WTC11 (cell line): ENCODE results near the gene LRRC51. TPM values are rescaled to one million over a fixed set of nuclear protein-coding genes. Genes with fewer than 3 reads are reported as not detected.

Source experiments
- ATAC-seq: fragments of 200-7000 bp; cut with Tn5 transposase; 2 replicates; pipeline ENCODE4 v1.10.0; 2021; ENCODE audit warnings: mild to moderate bottlenecking, moderate library complexity
- CTCF ChIA-PET: fragments of 300-600 bp; sonication (Branson Sonifier 250); formaldehyde crosslinking; loops from one replicate; lab custom pipeline; 2021; ENCODE audit warnings: antibody characterized with exemption; lab: Charles Lee
- POLR2A ChIA-PET: fragments of 350-600 bp; sonication (Branson Sonifier 250); formaldehyde crosslinking; loops from one replicate; lab custom pipeline; 2021; ENCODE audit warnings: antibody characterized with exemption; lab: Charles Lee
- DNase-seq: peaks from one replicate; pipeline ENCODE4 v3.0.0; 2021; ENCODE audit warnings: low spot score
- H3K27ac Mint-ChIP-seq: 2 replicates; pipeline ENCODE4 v1.8.0; 2021; ENCODE audit warnings: mixed read lengths
- H3K27me3 Mint-ChIP-seq: 2 replicates; pipeline ENCODE4 v1.8.0; 2021; ENCODE audit warnings: low read depth, mild to moderate bottlenecking, moderate library complexity, mixed read lengths
- H3K36me3 Mint-ChIP-seq: 2 replicates; pipeline ENCODE4 v1.8.0; 2021; ENCODE audit warnings: mixed read lengths
- H3K4me1 Mint-ChIP-seq: 2 replicates; pipeline ENCODE4 v1.8.0; 2022; ENCODE audit warnings: mixed read lengths
- H3K4me3 Mint-ChIP-seq: 2 replicates; pipeline ENCODE4 v1.8.0; 2021; ENCODE audit warnings: mild to moderate bottlenecking, moderate library complexity, mixed read lengths
- H3K9me3 Mint-ChIP-seq: 2 replicates; pipeline ENCODE4 v1.8.0; 2021; ENCODE audit warnings: mixed read lengths
- AFF4 ChIP-seq: sonication (generic); formaldehyde crosslinking; IDR thresholded peaks from 2 replicates; pipeline ENCODE4 v1.8.1; 2023; ENCODE audit warnings: mild to moderate bottlenecking, missing genetic modification reagents, borderline replicate concordance
- ATF1 ChIP-seq: sonication (generic); formaldehyde crosslinking; IDR thresholded peaks from 2 replicates; pipeline ENCODE4 v1.8.1; 2023; ENCODE audit warnings: mild to moderate bottlenecking, moderate library complexity, missing genetic modification reagents
- ATF3 ChIP-seq: sonication (generic); formaldehyde crosslinking; conservative IDR thresholded peaks from 2 replicates; pipeline ENCODE4 v1.8.1; 2022; ENCODE audit warnings: mild to moderate bottlenecking, missing genetic modification reagents
- E2F1 ChIP-seq: sonication (generic); formaldehyde crosslinking; IDR thresholded peaks from 2 replicates; pipeline ENCODE4 v1.8.0; 2022; ENCODE audit warnings: mild to moderate bottlenecking, missing genetic modification reagents
- E2F4 ChIP-seq: sonication (generic); formaldehyde crosslinking; IDR thresholded peaks from 2 replicates; pipeline ENCODE4 v1.8.1; 2022; ENCODE audit warnings: low read depth, mild to moderate bottlenecking, moderate library complexity, missing genetic modification reagents, borderline replicate concordance
- E2F5 ChIP-seq: sonication (generic); formaldehyde crosslinking; IDR thresholded peaks from 2 replicates; pipeline ENCODE4 v1.8.1; 2022; ENCODE audit warnings: mild to moderate bottlenecking, moderate library complexity, missing genetic modification reagents
- EMX1 ChIP-seq: fragments of 250-450 bp; sonication (Bioruptor Pico); IDR thresholded peaks from 2 replicates; pipeline ENCODE4 v1.8.0; 2021; ENCODE audit warnings: mild to moderate bottlenecking
- ERG ChIP-seq: fragments of 250-450 bp; sonication (Bioruptor Pico); IDR thresholded peaks from 2 replicates; pipeline ENCODE4 v1.8.0; 2021; ENCODE audit warnings: mild to moderate bottlenecking
- JAZF1 ChIP-seq: fragments of 250-450 bp; sonication (Bioruptor Pico); IDR thresholded peaks from 2 replicates; pipeline ENCODE4 v1.9.0; 2021; ENCODE audit warnings: moderate library complexity, mild to moderate bottlenecking, inconsistent platforms
- KAT7 ChIP-seq: sonication (generic); formaldehyde crosslinking; IDR thresholded peaks from 2 replicates; pipeline ENCODE4 v1.8.1; 2023; ENCODE audit warnings: missing genetic modification reagents, mild to moderate bottlenecking, borderline replicate concordance
- MXD4 ChIP-seq: fragments of 250-450 bp; sonication (Bioruptor Pico); IDR thresholded peaks from 2 replicates; pipeline ENCODE4 v1.8.0; 2021; ENCODE audit warnings: mild to moderate bottlenecking, moderate library complexity, borderline replicate concordance
- RELA ChIP-seq: sonication (generic); formaldehyde crosslinking; IDR thresholded peaks from 2 replicates; pipeline ENCODE4 v1.8.1; 2022; ENCODE audit warnings: missing genetic modification reagents, mild to moderate bottlenecking, borderline replicate concordance
- SOX15 ChIP-seq: fragments of 250-450 bp; sonication (Bioruptor Pico); IDR thresholded peaks from 2 replicates; pipeline ENCODE4 v1.9.0; 2021; ENCODE audit warnings: mild to moderate bottlenecking
- ZNF232 ChIP-seq: sonication (generic); formaldehyde crosslinking; IDR thresholded peaks from 2 replicates; pipeline ENCODE4 v1.8.0; 2022; ENCODE audit warnings: mild to moderate bottlenecking, missing genetic modification reagents
- ZNF425 ChIP-seq: fragments of 250-450 bp; sonication (Bioruptor Pico); conservative IDR thresholded peaks from 2 replicates; pipeline ENCODE4 v1.9.0; 2021; ENCODE audit warnings: mild to moderate bottlenecking
- ZNF532 ChIP-seq: fragments of 250-450 bp; sonication (Bioruptor Pico); IDR thresholded peaks from 2 replicates; pipeline ENCODE4 v1.9.0; 2021; ENCODE audit warnings: mild to moderate bottlenecking, borderline replicate concordance
- ZNF671 ChIP-seq: fragments of 250-450 bp; sonication (Bioruptor Pico); IDR thresholded peaks from 2 replicates; pipeline ENCODE4 v1.8.0; 2021; ENCODE audit warnings: mild to moderate bottlenecking
- total RNA-seq: library from RNA; stranded (reverse); gene quantifications from 3 replicates; pipeline ENCODE4 v1.2.3, GENCODE V29; 2021

The LRRC51 gene
- total RNA-seq, 1 experiment from 2014 or later, result 5.3 TPM

GRCh38 chr11:72075756-72076155 is 4.9 kb upstream of the LRRC51 start:
- peaks cover 7% of the 10 kb centered on the region; the same call in 1 of the 2 replicates for H3K36me3 Mint-ChIP-seq
- ATAC-seq, result no peak
- DNase-seq, result no peak
- no peaks in the 10 kb centered on the region for H3K27me3 Mint-ChIP-seq
- no peak overlapping the region for H3K4me3 Mint-ChIP-seq
- H3K27ac Mint-ChIP-seq, result peak overlapping the region; percentile 60
- TF ChIP-seq E2F4 (CRISPR knock-in tag), result no peak
- TF ChIP-seq MXD4 (CRISPR knock-in tag), result no peak
- no peak for TF ChIP-seq ZNF232 (CRISPR knock-in tag)
- no peak for TF ChIP-seq ZNF671
- TF ChIP-seq ERG, result no peak
- TF ChIP-seq JAZF1 (CRISPR knock-in tag), result no peak
- TF ChIP-seq KAT7 (CRISPR knock-in tag), result no peak
- no peak for TF ChIP-seq ATF1
- POLR2A ChIA-PET, result no interaction called here
- CTCF ChIA-PET, result interaction anchor here (1.0 to 4.5 kb wide), 9 partner anchors 9 to 60 kb away, joined by 3 to 26 read pairs (median 6); no protein-coding TSS in a partner anchor
- H3K4me1 Mint-ChIP-seq, result peaks cover 36% of the 10 kb centered on the region
- no peaks in the 10 kb centered on the region for H3K9me3 Mint-ChIP-seq

GRCh38 chr11:72078477-72078876 is 2.2 kb upstream of the LRRC51 start:
- Mint-ChIP-seq H3K36me3 (peaks cover 4% of the 10 kb centered on the region; the same call in 1 of the 2 replicates), H3K27ac (peak overlapping the region; percentile 61), H3K4me3 (peak overlapping the region; percentile 84), H3K9me3 (no peaks in the 10 kb centered on the region), H3K27me3 (no peaks in the 10 kb centered on the region), H3K4me1 (peaks cover 22% of the 10 kb centered on the region)
- DNase-seq (no peak), ATAC-seq (no peak)
- ChIA-PET POLR2A (interaction anchor here (0.8 kb wide), 1 partner anchor 15 kb away, joined by 5 read pairs; no protein-coding TSS in a partner anchor), CTCF (interaction anchor here (1.3 to 4.5 kb wide), 2 partner anchors 13 to 54 kb away, joined by 7 to 26 read pairs; no protein-coding TSS in a partner anchor)
- TF ChIP-seq EMX1, result no peak
- TF ChIP-seq AFF4, result no peak
- TF ChIP-seq E2F1 (CRISPR knock-in tag), result no peak
- TF ChIP-seq ZNF425, result no peak
- TF ChIP-seq RELA, result no peak
- TF ChIP-seq E2F5 (CRISPR knock-in tag), result no peak
- TF ChIP-seq MXD4 (CRISPR knock-in tag), result no peak
- no peak for TF ChIP-seq ATF3 (CRISPR knock-in tag)
- TF ChIP-seq ZNF532 (CRISPR knock-in tag), result no peak
- TF ChIP-seq SOX15 (CRISPR knock-in tag), result no peak
